Measurements from ENCODE around the gene USP48.

DNA sequence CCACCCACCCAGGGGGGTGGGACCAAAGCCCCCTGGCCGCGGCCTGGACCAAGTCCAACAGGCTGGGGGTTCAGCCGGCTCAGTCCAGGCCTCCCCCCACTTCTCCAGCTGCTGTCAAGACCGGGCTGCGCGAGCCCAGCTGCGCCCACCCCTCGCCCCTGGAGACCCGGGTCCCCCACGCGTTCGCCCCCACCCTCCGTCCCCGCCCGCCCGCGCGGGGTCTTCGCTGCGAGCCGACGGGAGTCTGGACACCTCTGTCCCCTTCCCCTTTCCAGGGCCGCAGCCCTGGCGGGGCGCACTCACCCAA lies 114.0 kb downstream of the USP48 start:
- TF ChIP-seq, protein P1, sequence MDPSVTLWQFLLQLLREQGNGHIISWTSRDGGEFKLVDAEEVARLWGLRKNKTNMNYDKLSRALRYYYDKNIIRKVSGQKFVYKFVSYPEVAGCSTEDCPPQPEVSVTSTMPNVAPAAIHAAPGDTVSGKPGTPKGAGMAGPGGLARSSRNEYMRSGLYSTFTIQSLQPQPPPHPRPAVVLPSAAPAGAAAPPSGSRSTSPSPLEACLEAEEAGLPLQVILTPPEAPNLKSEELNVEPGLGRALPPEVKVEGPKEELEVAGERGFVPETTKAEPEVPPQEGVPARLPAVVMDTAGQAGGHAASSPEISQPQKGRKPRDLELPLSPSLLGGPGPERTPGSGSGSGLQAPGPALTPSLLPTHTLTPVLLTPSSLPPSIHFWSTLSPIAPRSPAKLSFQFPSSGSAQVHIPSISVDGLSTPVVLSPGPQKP (IDR thresholded peaks at IDR 0.05; ENCODE audit: low read depth, low read length), result no peak
- no peak for TF ChIP-seq MAFK (IDR thresholded peaks at IDR 0.05; ENCODE audit: partially characterized antibody)
- TF ChIP-seq, protein P2, sequence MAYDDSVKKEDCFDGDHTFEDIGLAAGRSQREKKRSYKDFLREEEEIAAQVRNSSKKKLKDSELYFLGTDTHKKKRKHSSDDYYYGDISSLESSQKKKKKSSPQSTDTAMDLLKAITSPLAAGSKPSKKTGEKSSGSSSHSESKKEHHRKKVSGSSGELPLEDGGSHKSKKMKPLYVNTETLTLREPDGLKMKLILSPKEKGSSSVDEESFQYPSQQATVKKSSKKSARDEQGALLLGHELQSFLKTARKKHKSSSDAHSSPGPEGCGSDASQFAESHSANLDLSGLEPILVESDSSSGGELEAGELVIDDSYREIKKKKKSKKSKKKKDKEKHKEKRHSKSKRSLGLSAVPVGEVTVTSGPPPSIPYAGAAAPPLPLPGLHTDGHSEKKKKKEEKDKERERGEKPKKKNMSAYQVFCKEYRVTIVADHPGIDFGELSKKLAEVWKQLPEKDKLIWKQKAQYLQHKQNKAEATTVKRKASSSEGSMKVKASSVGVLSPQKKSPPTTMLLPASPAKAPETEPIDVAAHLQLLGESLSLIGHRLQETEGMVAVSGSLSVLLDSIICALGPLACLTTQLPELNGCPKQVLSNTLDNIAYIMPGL (CRISPR knock-in tag; IDR thresholded peaks at IDR 0.05; ENCODE audit: borderline replicate concordance), result no peak
- TF ChIP-seq, protein P3, sequence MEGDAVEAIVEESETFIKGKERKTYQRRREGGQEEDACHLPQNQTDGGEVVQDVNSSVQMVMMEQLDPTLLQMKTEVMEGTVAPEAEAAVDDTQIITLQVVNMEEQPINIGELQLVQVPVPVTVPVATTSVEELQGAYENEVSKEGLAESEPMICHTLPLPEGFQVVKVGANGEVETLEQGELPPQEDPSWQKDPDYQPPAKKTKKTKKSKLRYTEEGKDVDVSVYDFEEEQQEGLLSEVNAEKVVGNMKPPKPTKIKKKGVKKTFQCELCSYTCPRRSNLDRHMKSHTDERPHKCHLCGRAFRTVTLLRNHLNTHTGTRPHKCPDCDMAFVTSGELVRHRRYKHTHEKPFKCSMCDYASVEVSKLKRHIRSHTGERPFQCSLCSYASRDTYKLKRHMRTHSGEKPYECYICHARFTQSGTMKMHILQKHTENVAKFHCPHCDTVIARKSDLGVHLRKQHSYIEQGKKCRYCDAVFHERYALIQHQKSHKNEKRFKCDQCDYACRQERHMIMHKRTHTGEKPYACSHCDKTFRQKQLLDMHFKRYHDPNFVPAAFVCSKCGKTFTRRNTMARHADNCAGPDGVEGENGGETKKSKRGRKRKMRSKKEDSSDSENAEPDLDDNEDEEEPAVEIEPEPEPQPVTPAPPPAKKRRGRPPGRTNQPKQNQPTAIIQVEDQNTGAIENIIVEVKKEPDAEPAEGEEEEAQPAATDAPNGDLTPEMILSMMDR (IDR thresholded peaks at IDR 0.05), result no peak
